Hepatocyte (in vitro differentiated cells): ENCODE data around the gene CLIP1.
"Not testable (repeated sequence)": the region's sequence is repeated elsewhere in the genome, so short reads cannot be mapped to it uniquely, and the experiment has no call there.

Experiments used
- CTCF ChIP-seq: fragments of 200-600 bp; sonication (generic); IDR thresholded peaks from 2 replicates; pipeline ENCODE4 v1.5.1; 2016; ENCODE audit warnings: antibody characterized with exemption, mild to moderate bottlenecking; ENCODE audit not compliant: poor library complexity
- EZH2 ChIP-seq: fragments of 200-600 bp; sonication (generic); IDR thresholded peaks from 2 replicates; pipeline ENCODE4 v1.6.1; 2016; ENCODE audit warnings: antibody characterized with exemption, mild to moderate bottlenecking, borderline replicate concordance
- EZH2phosphoT487 ChIP-seq: fragments of 200-600 bp; sonication (generic); IDR thresholded peaks from one replicate; pipeline ENCODE4 v1.6.1; 2018; ENCODE audit warnings: antibody characterized with exemption, mild to moderate bottlenecking, low read depth, moderate library complexity; ENCODE audit not compliant: unreplicated experiment, severe bottlenecking

- TF ChIP-seq CTCF, EZH2, EZH2phosphoT487: not testable (repeated sequence)
Observed at GRCh38 chr12:122258462-122258861, 164.0 kb downstream of the CLIP1 start.
